Lower lobe of right lung (tissue), 2 donors: ENCODE data around the gene PCARE. TPM values are rescaled to one million over a fixed set of nuclear protein-coding genes. Genes with fewer than 3 reads are reported as not detected.
A peak's percentile ranks its signal among the peaks of the same experiment; 100 is the strongest.

Experiments used
- ATAC-seq, 2 donors: fragments of 200-7000 bp; cut with Tn5 transposase; one replicate each; pipeline ENCODE4 v1.9.1; 2020 to 2022; ENCODE audit warnings: mild to moderate bottlenecking in 2 of 2, moderate library complexity in 2 of 2
- DNase-seq: peaks from one replicate; pipeline ENCODE4 v3.0.0-alpha.2; 2020
- H3K27ac ChIP-seq: fragments of 200-600 bp; one replicate; pipeline ENCODE4 v1.8.0; 2022
- H3K27me3 ChIP-seq: fragments of 200-600 bp; one replicate; pipeline ENCODE4 v1.8.0; 2022; ENCODE audit warnings: low read depth
- H3K36me3 ChIP-seq: fragments of 200-600 bp; one replicate; pipeline ENCODE4 v1.8.0; 2022; ENCODE audit warnings: mild to moderate bottlenecking
- H3K4me1 ChIP-seq: fragments of 200-600 bp; one replicate; pipeline ENCODE4 v1.8.0; 2022
- H3K4me3 ChIP-seq: fragments of 200-600 bp; one replicate; pipeline ENCODE4 v1.8.0; 2022; ENCODE audit warnings: mild to moderate bottlenecking
- H3K9me3 ChIP-seq: fragments of 200-600 bp; one replicate; pipeline ENCODE4 v1.8.0; 2022
- intact Hi-C: fragments of 100-400 bp; cut with DNase I; formaldehyde crosslinking; loops from one replicate; pipeline ENCODE4 v1.11.0; 2022
- total RNA-seq: library from RNA; stranded (reverse); fragmentation: NEBNext Ultra II Directional; extraction: Animal tissue kit (Norgen Biotek cat#: 25700); gene quantifications from one replicate; pipeline ENCODE4 v1.2.1, GENCODE V29; 2021
- TF ChIP-seq, protein P1 (sequence below): fragments of 200-600 bp; IDR thresholded peaks from one replicate; pipeline ENCODE4 v1.8.0; 2022; ENCODE audit warnings: antibody characterized with exemption, mild to moderate bottlenecking
- donor health status: DM: no; HTN: yes; CAD: no; lungs with severe emphysema.

Gene PCARE
- total RNA-seq, 1 donor from 2014 or later: 0.95 TPM

DNA sequence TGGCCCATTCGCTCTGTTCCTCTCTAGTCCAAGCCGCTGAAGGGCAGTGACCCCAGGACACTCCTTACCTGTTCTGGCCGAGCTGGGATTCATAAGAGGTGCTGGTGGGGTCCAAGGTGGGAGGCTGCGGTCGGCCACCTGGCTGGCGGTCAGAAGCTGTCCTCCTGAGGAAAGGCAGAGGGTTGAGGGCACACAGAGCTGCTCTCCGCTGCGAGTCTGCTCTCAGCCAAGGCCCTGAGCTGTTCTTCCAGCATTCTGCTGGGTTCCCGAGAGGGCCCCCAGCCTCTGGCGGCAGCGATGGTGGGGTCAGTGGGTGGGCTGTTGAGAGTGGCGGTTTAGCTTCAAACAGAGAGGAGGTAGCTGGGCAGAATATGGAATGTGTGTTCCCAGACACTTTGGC lies 3.8 kb downstream of the PCARE start:
- Histone ChIP-seq H3K27me3 (no peaks in the 10 kb centered on the region), H3K4me3 (no peak overlapping the region), H3K27ac (no peak overlapping the region), H3K36me3 (no peaks in the 10 kb centered on the region), H3K4me1 (no peaks in the 10 kb centered on the region), H3K9me3 (no peaks in the 10 kb centered on the region)
- DNase-seq: no peak
- ATAC-seq: no peak
- TF ChIP-seq, protein P1, sequence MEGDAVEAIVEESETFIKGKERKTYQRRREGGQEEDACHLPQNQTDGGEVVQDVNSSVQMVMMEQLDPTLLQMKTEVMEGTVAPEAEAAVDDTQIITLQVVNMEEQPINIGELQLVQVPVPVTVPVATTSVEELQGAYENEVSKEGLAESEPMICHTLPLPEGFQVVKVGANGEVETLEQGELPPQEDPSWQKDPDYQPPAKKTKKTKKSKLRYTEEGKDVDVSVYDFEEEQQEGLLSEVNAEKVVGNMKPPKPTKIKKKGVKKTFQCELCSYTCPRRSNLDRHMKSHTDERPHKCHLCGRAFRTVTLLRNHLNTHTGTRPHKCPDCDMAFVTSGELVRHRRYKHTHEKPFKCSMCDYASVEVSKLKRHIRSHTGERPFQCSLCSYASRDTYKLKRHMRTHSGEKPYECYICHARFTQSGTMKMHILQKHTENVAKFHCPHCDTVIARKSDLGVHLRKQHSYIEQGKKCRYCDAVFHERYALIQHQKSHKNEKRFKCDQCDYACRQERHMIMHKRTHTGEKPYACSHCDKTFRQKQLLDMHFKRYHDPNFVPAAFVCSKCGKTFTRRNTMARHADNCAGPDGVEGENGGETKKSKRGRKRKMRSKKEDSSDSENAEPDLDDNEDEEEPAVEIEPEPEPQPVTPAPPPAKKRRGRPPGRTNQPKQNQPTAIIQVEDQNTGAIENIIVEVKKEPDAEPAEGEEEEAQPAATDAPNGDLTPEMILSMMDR: no peak
- intact Hi-C loops: no loop called here

DNA sequence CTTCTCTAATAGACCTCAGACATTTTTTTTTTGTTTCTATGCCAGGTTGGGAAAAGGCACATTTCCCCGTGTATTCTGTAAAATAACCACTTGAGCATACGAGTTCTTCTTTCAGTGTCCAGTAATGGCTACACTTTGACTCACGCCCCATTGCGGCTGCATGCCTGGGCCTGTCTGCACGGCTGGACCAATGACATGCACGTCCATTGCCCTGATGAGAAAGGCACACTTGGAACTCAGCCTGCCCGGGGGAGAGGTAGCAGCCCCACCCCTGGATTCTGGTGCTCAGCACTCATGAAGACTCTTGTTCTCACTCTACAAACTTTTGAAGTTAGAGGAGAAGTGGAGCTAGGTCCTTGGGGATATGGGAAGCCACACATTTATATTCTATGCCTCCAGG lies 5.8 kb downstream of the PCARE start:
- peaks cover 19% of the 10 kb centered on the region for H3K4me1 ChIP-seq
- no peak overlapping the region for H3K27ac ChIP-seq
- ATAC-seq (peak; percentile 32 to 71), DNase-seq (peak; percentile 66)
- no peaks in the 10 kb centered on the region for H3K36me3 ChIP-seq
- no peaks in the 10 kb centered on the region for H3K27me3 ChIP-seq
- H3K4me3 ChIP-seq: no peak overlapping the region
- intact Hi-C loops: no loop called here
- no peaks in the 10 kb centered on the region for H3K9me3 ChIP-seq
- TF ChIP-seq, protein P1: no peak

DNA sequence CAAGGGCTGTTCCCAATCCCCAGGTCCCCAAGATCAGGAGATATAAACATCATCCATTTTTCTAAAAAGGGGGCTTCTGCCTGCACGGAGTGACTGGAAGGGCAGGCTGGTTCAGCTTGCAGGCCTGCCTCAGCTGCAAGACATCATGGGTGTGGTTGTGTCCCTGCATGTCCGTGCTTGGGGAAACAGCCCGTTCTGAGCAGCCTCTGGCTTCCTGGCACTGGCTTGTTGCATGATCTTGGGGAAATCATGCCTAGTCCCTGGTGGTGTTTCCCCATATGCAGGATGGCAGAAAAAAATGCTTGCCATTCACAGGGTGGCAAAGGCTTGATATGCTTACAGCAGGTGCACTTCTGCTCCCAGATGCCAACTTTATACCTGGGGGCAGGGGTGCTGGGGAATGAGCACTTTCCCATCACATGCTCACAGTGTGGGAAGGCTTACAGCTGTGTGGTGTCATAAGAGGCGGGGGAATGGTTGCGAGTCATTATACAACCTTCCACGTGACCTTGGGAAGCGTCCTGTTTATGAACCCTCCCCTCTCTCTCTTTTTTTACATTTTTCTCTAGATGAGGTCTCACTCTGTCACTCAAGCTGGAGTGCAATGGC lies 7.2 kb downstream of the PCARE start:
- ATAC-seq (peak; percentile 43 to 47), DNase-seq (peak; percentile 74)
- intact Hi-C loops: no loop called here

DNA sequence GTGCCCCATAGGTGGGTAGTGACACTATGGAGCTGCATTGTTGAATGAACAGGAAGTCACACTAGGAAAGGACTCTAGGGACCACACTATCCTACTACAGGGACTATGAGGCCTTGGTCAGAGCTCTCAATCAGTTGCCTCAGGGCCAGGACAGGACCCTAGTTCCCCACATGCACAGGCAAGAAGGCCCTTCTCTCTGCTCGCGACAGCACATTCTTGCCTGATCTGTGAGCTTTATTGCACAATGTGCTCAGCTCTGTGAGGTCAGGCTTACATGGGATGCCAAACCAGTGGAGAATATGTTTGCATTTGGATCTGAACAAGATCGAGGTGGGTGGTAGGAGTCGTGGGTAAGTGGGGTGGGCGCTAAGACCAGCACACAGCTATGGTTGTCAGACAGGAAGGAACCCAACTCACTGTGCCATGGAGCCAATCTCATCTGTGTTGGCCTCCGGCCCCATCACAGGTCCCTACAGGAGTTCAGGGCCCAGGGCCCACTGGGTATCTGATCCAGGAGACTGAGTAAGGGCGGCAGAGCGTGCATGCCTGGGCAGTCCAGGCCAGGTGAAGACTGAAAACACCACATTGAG lies 8.0 kb downstream of the PCARE start:
- Histone ChIP-seq H3K27ac (peak overlapping the region; percentile 58), H3K4me1 (peaks cover 24% of the 10 kb centered on the region), H3K27me3 (no peaks in the 10 kb centered on the region), H3K9me3 (no peaks in the 10 kb centered on the region), H3K4me3 (no peak overlapping the region), H3K36me3 (no peaks in the 10 kb centered on the region)
- ATAC-seq (peak; percentile 54 to 71), DNase-seq (no peak)
- intact Hi-C loops: no loop called here
- TF ChIP-seq, protein P1: no peak

More for the DNA sequence above, 7.2 kb downstream of the PCARE start:
- Histone ChIP-seq H3K9me3 (no peaks in the 10 kb centered on the region), H3K4me1 (peaks cover 24% of the 10 kb centered on the region), H3K4me3 (no peak overlapping the region), H3K27ac (peak overlapping the region; percentile 58), H3K36me3 (no peaks in the 10 kb centered on the region), H3K27me3 (no peaks in the 10 kb centered on the region)
- TF ChIP-seq, protein P1: no peak

DNA sequence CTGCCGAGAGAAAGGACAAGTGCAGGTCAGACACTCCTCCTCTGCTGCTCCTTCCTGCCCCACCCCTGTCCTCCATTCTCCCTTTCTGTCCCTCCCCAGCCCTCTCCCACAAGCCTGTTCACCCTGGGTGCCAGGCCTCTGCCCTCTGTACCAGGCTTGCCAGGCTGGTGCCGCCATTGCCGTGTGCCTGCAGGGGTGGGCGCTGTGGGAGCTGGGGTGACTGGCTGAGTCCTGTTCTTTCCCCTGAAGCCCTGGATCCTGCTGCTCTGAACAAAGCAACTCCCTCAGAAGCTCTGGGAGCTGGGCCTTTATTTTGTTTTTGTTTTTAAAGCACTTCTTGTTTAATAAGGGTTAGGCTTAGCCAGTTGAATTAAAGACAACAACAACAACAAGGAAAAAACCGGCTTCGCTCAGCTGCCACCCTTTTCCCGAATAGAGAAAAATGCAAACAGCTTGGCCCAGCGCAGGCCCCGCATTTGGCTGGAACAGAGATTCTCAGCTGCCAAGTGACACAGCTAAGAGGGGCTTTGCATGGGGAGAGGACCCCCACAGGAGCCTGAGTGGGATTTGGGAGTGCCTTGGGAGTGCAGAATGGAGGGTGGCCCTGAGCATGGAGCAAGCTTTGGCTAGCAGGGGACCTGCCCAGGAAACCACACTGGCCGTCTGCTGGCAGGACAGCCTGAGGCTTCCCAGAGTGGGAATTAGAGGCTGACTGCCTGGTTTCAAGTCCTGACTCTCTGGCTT lies 9.1 kb downstream of the PCARE start:
- Histone ChIP-seq H3K4me3 (no peak overlapping the region), H3K4me1 (peaks cover 24% of the 10 kb centered on the region), H3K27ac (peak overlapping the region; percentile 11), H3K36me3 (no peaks in the 10 kb centered on the region), H3K27me3 (no peaks in the 10 kb centered on the region), H3K9me3 (no peaks in the 10 kb centered on the region)
- intact Hi-C loops: no loop called here
- no peak for ATAC-seq
- no peak for DNase-seq
- TF ChIP-seq, protein P1: no peak
